HG03175 (cell line): Measurements from ENCODE around the gene CYP46A1.

ENCODE experiments used
- ATAC-seq: cut with Tn5 transposase; IDR thresholded peaks from one replicate; pipeline ENCODE4 v1.9.1; 2021; ENCODE audit warnings: mild to moderate bottlenecking, moderate library complexity; ENCODE audit not compliant: unreplicated experiment

Gene CYP46A1

GRCh38 chr14:99741227-99741976, 57.3 kb downstream of the CYP46A1 start:
- no peak for ATAC-seq

GRCh38 chr14:99742074-99742473, 58.0 kb downstream of the CYP46A1 start:
- ATAC-seq: no peak

GRCh38 chr14:99742509-99743487, 58.7 kb downstream of the CYP46A1 start:
- ATAC-seq: no peak

- no peak for ATAC-seq
These were observed 60.2 kb downstream of the CYP46A1 start for GRCh38 chr14:99744199-99744872.

- ATAC-seq: no peak
These were observed 60.8 kb downstream of the CYP46A1 start for GRCh38 chr14:99744873-99745224.

- no peak for ATAC-seq
These were observed 61.3 kb downstream of the CYP46A1 start for GRCh38 chr14:99745307-99745951.

GRCh38 chr14:99747167-99747566, 63.1 kb downstream of the CYP46A1 start:
- no peak for ATAC-seq

GRCh38 chr14:99747582-99748330, 63.7 kb downstream of the CYP46A1 start:
- ATAC-seq: no peak

- no peak for ATAC-seq
These were observed 64.4 kb downstream of the CYP46A1 start for GRCh38 chr14:99748529-99748928.

GRCh38 chr14:99749142-99749541, 65.0 kb downstream of the CYP46A1 start:
- no peak for ATAC-seq

GRCh38 chr14:99749763-99750715, 65.9 kb downstream of the CYP46A1 start:
- ATAC-seq: no peak

- no peak for ATAC-seq
These were observed 66.8 kb downstream of the CYP46A1 start for GRCh38 chr14:99750746-99751450.

GRCh38 chr14:99751539-99752485, 67.7 kb downstream of the CYP46A1 start:
- no peak for ATAC-seq

- ATAC-seq: no peak
These were observed 68.5 kb downstream of the CYP46A1 start for GRCh38 chr14:99752486-99753121.

GRCh38 chr14:99753225-99754140, 69.4 kb downstream of the CYP46A1 start:
- no peak for ATAC-seq
